Central memory CD8-positive, alpha-beta T cell (primary cell): ENCODE measurements around the gene FARP2.
"Not testable (repeated sequence)": the region's sequence is repeated elsewhere in the genome, so short reads cannot be mapped to it uniquely, and the experiment has no call there.

Source experiments
- ATAC-seq: fragments of 150-1000 bp; cut with Tn5 transposase; replicated peaks from 2 replicates; pipeline ENCODE4 v1.10.0; 2022; ENCODE audit warnings: mild to moderate bottlenecking, moderate FRiP score, moderate number of reproducible peaks; ENCODE audit not compliant: poor library complexity, severe bottlenecking; ENCODE audit errors: extremely low read depth
- DNase-seq, 2 donors: peaks; one replicate each; pipeline ENCODE4 v3.0.0; 2021; ENCODE audit warnings: low spot score in 2 of 2
- H3K27ac Mint-ChIP-seq: one replicate; pipeline ENCODE4 v1.8.0; 2022; ENCODE audit warnings: low read depth, mild to moderate bottlenecking, moderate library complexity, mixed read lengths
- H3K27me3 Mint-ChIP-seq: one replicate; pipeline ENCODE4 v1.8.0; 2022; ENCODE audit warnings: mixed read lengths
- H3K36me3 Mint-ChIP-seq: one replicate; pipeline ENCODE4 v1.8.0; 2022; ENCODE audit warnings: mild to moderate bottlenecking, moderate library complexity, mixed read lengths; ENCODE audit not compliant: insufficient read depth
- H3K4me1 Mint-ChIP-seq: one replicate; pipeline ENCODE4 v1.8.0; 2022; ENCODE audit warnings: mixed read lengths
- H3K4me3 Mint-ChIP-seq: one replicate; pipeline ENCODE4 v1.8.0; 2022; ENCODE audit warnings: mild to moderate bottlenecking, moderate library complexity, mixed read lengths
- H3K9me3 Mint-ChIP-seq: one replicate; pipeline ENCODE4 v1.8.0; 2022; ENCODE audit warnings: mixed read lengths

Gene FARP2

GRCh38 chr2:241514986-241515737 is 159.1 kb downstream of the FARP2 start:
- DNase-seq (no peak), ATAC-seq (no peak)
- Mint-ChIP-seq H3K27ac (no peak overlapping the region), H3K9me3 (peaks cover 7% of the 10 kb centered on the region), H3K4me1 (no peaks in the 10 kb centered on the region), H3K36me3 (peaks cover 4% of the 10 kb centered on the region), H3K27me3 (no peaks in the 10 kb centered on the region), H3K4me3 (no peak overlapping the region)

- no peak overlapping the region for H3K4me3 Mint-ChIP-seq
- H3K9me3 Mint-ChIP-seq: peaks cover 7% of the 10 kb centered on the region
- H3K27ac Mint-ChIP-seq: no peak overlapping the region
- ATAC-seq (no peak), DNase-seq (no peak)
- H3K4me1 Mint-ChIP-seq: no peaks in the 10 kb centered on the region
- peaks cover 4% of the 10 kb centered on the region for H3K36me3 Mint-ChIP-seq
- H3K27me3 Mint-ChIP-seq: peaks cover 9% of the 10 kb centered on the region
These were observed 160.5 kb downstream of the FARP2 start for GRCh38 chr2:241516520-241516965.

- H3K36me3 Mint-ChIP-seq: peaks cover 3% of the 10 kb centered on the region
- H3K27ac Mint-ChIP-seq: no peak overlapping the region
- H3K9me3 Mint-ChIP-seq: peaks cover 7% of the 10 kb centered on the region
- ATAC-seq: no peak
- H3K4me3 Mint-ChIP-seq: no peak overlapping the region
- H3K27me3 Mint-ChIP-seq: peaks cover 9% of the 10 kb centered on the region
- no peak for DNase-seq
- H3K4me1 Mint-ChIP-seq: no peaks in the 10 kb centered on the region
These were observed 161.2 kb downstream of the FARP2 start for GRCh38 chr2:241517297-241517696.

GRCh38 chr2:241519669-241520068 is 163.6 kb downstream of the FARP2 start:
- no peak for ATAC-seq
- no peak overlapping the region for H3K27ac Mint-ChIP-seq

GRCh38 chr2:241522477-241522876 is 166.4 kb downstream of the FARP2 start:
- H3K36me3 Mint-ChIP-seq: no peaks in the 10 kb centered on the region
- no peak overlapping the region for H3K4me3 Mint-ChIP-seq
- peaks cover 2% of the 10 kb centered on the region for H3K9me3 Mint-ChIP-seq
- no peaks in the 10 kb centered on the region for H3K4me1 Mint-ChIP-seq
- H3K27me3 Mint-ChIP-seq: peaks cover 9% of the 10 kb centered on the region
- DNase-seq: no peak
- H3K27ac Mint-ChIP-seq: no peak overlapping the region
- no peak for ATAC-seq

More at GRCh38 chr2:241519669-241520068, 163.6 kb downstream of the FARP2 start:
- Mint-ChIP-seq H3K4me3 (no peak overlapping the region), H3K27me3 (peaks cover 9% of the 10 kb centered on the region), H3K36me3 (peaks cover 1% of the 10 kb centered on the region), H3K9me3 (peaks cover 7% of the 10 kb centered on the region), H3K4me1 (no peaks in the 10 kb centered on the region)
- DNase-seq: no peak

- ATAC-seq, DNase-seq: not testable (repeated sequence)
These were observed 170.0 kb downstream of the FARP2 start for GRCh38 chr2:241525818-241526780.

GRCh38 chr2:241530571-241530970 is 174.5 kb downstream of the FARP2 start:
- DNase-seq: no peak
- Mint-ChIP-seq H3K27ac (no peak overlapping the region), H3K9me3 (no peaks in the 10 kb centered on the region), H3K4me3 (no peak overlapping the region), H3K4me1 (no peaks in the 10 kb centered on the region), H3K27me3 (peaks cover 30% of the 10 kb centered on the region), H3K36me3 (no peaks in the 10 kb centered on the region)
- no peak for ATAC-seq

More at GRCh38 chr2:241525818-241526780, 170.0 kb downstream of the FARP2 start:
- H3K27me3 Mint-ChIP-seq: peaks cover 23% of the 10 kb centered on the region
- H3K36me3 Mint-ChIP-seq, H3K4me3 Mint-ChIP-seq, H3K4me1 Mint-ChIP-seq, H3K9me3 Mint-ChIP-seq, H3K27ac Mint-ChIP-seq: not testable (repeated sequence)

GRCh38 chr2:241531161-241531722 is 175.2 kb downstream of the FARP2 start:
- no peak overlapping the region for H3K27ac Mint-ChIP-seq
- ATAC-seq (no peak), DNase-seq (no peak)
- no peaks in the 10 kb centered on the region for H3K4me1 Mint-ChIP-seq
- H3K36me3 Mint-ChIP-seq: no peaks in the 10 kb centered on the region
- peaks cover 37% of the 10 kb centered on the region for H3K27me3 Mint-ChIP-seq
- H3K9me3 Mint-ChIP-seq: no peaks in the 10 kb centered on the region
- no peak overlapping the region for H3K4me3 Mint-ChIP-seq

- H3K4me1 Mint-ChIP-seq: no peaks in the 10 kb centered on the region
- ATAC-seq (no peak), DNase-seq (no peak)
- peaks cover 40% of the 10 kb centered on the region for H3K27me3 Mint-ChIP-seq
- no peak overlapping the region for H3K4me3 Mint-ChIP-seq
- H3K36me3 Mint-ChIP-seq: no peaks in the 10 kb centered on the region
- no peak overlapping the region for H3K27ac Mint-ChIP-seq
- no peaks in the 10 kb centered on the region for H3K9me3 Mint-ChIP-seq
These were observed 176.1 kb downstream of the FARP2 start for GRCh38 chr2:241532168-241532567.

- Mint-ChIP-seq H3K4me3 (no peak overlapping the region), H3K4me1 (no peaks in the 10 kb centered on the region), H3K36me3 (no peaks in the 10 kb centered on the region), H3K27me3 (peaks cover 40% of the 10 kb centered on the region), H3K9me3 (no peaks in the 10 kb centered on the region), H3K27ac (no peak overlapping the region)
- no peak for ATAC-seq
- DNase-seq: no peak
These were observed 176.9 kb downstream of the FARP2 start for GRCh38 chr2:241532733-241533601.

GRCh38 chr2:241534293-241534692 is 178.2 kb downstream of the FARP2 start:
- ATAC-seq (no peak), DNase-seq (no peak)
- Mint-ChIP-seq H3K27me3 (peaks cover 43% of the 10 kb centered on the region), H3K36me3 (no peaks in the 10 kb centered on the region), H3K27ac (no peak overlapping the region), H3K4me1 (no peaks in the 10 kb centered on the region), H3K9me3 (no peaks in the 10 kb centered on the region), H3K4me3 (no peak overlapping the region)
